MM.1S (cell line): ENCODE data around the gene TOMT.
"Not testable (repeated sequence)": the region's sequence is repeated elsewhere in the genome, so short reads cannot be mapped to it uniquely, and the experiment has no call there.

Experiments
- EZH2 ChIP-seq: fragments of 300-600 bp; sonication (generic); optimal IDR thresholded peaks from 2 replicates; pipeline ENCODE3; 2017; ENCODE audit warnings: low read depth, mild to moderate bottlenecking, antibody characterized with exemption, low read length, mixed read lengths
- EZH2phosphoT487 ChIP-seq: fragments of 300-600 bp; sonication (generic); IDR thresholded peaks from 2 replicates; pipeline ENCODE4 v1.6.1; 2018; ENCODE audit warnings: antibody characterized with exemption, low read length
- TF ChIP-seq, protein P1 (sequence below): fragments of 300-600 bp; sonication (generic); IDR thresholded peaks from 2 replicates; pipeline ENCODE4 v1.5.1; 2016; ENCODE audit warnings: antibody characterized with exemption, low read length, mixed read lengths

DNA sequence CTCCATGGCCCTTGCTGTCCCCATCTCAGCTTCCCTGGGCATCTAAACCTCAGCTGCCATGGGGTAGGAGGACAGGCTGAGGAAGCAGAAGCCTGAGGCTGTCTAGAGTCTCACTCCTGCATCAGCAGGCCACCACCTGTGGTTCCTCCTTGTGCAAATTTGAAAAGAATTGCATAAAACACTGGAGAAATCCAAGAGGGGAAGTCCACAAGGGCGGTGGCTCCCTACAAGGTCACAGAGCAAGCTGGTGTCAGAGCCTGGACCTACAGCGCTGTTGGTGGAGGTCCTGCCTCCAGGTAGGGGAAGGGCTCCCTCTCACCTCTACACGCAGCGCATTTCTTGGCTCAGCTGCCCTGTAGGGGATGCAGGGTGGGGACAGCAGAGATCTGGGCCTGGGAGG is 29.7 kb downstream of the TOMT start, which contains the start of gene FOLR3:
- TF ChIP-seq, protein P1, sequence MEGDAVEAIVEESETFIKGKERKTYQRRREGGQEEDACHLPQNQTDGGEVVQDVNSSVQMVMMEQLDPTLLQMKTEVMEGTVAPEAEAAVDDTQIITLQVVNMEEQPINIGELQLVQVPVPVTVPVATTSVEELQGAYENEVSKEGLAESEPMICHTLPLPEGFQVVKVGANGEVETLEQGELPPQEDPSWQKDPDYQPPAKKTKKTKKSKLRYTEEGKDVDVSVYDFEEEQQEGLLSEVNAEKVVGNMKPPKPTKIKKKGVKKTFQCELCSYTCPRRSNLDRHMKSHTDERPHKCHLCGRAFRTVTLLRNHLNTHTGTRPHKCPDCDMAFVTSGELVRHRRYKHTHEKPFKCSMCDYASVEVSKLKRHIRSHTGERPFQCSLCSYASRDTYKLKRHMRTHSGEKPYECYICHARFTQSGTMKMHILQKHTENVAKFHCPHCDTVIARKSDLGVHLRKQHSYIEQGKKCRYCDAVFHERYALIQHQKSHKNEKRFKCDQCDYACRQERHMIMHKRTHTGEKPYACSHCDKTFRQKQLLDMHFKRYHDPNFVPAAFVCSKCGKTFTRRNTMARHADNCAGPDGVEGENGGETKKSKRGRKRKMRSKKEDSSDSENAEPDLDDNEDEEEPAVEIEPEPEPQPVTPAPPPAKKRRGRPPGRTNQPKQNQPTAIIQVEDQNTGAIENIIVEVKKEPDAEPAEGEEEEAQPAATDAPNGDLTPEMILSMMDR: not testable (repeated sequence)
- not testable (repeated sequence) for TF ChIP-seq EZH2phosphoT487, EZH2
